Lung (tissue), 12 donors: ENCODE measurements around the gene FAM227B. TPM values are rescaled to one million over a fixed set of nuclear protein-coding genes. Genes with fewer than 3 reads are reported as not detected.

Source experiments
- ATAC-seq: fragments of 200-7000 bp; cut with Tn5 transposase; one replicate; pipeline ENCODE4 v1.9.1; 2020; ENCODE audit warnings: moderate number of reproducible peaks; ENCODE audit not compliant: insufficient read depth, low FRiP score
- DNase-seq, 3 donors: peaks; one replicate each; pipeline ENCODE4 v3.0.0-alpha.2; 2013 to 2017
- H3K27ac ChIP-seq, 2 donors: one replicate each; pipeline ENCODE4 v1.5.1; 2013; ENCODE audit warnings: mild to moderate bottlenecking in 2 of 2, moderate library complexity in 2 of 2, control low read depth in 1 of 2, inconsistent platforms in 1 of 2, low read depth in 1 of 2, low read length in 1 of 2
- H3K27me3 ChIP-seq, 3 donors: one replicate each; pipeline ENCODE4 v1.5.1; 2013; ENCODE audit warnings: low read length in 2 of 3; ENCODE audit not compliant: control insufficient read depth in 3 of 3, insufficient read depth in 3 of 3
- H3K36me3 ChIP-seq, 4 donors: one replicate each; pipeline ENCODE4 v1.5.1; 2013; ENCODE audit warnings: low read length in 4 of 4, mild to moderate bottlenecking in 1 of 4, moderate library complexity in 1 of 4; ENCODE audit not compliant: control insufficient read depth in 4 of 4, insufficient read depth in 4 of 4
- H3K4me1 ChIP-seq, 5 donors: one replicate each; pipeline ENCODE4 v1.5.1; 2013; ENCODE audit warnings: low read length in 5 of 5, mild to moderate bottlenecking in 2 of 5, moderate library complexity in 1 of 5; ENCODE audit not compliant: control insufficient read depth in 5 of 5, insufficient read depth in 5 of 5
- H3K4me3 ChIP-seq: one replicate; pipeline ENCODE4 v1.5.1; 2013; ENCODE audit warnings: mild to moderate bottlenecking, control low read depth, moderate library complexity
- H3K9ac ChIP-seq, 2 donors: one replicate each; pipeline ENCODE4 v1.5.1; 2013; ENCODE audit warnings: low read length in 2 of 2, control low read depth in 1 of 2; ENCODE audit not compliant: insufficient read depth in 1 of 2
- H3K9me3 ChIP-seq, 4 donors: one replicate each; pipeline ENCODE4 v1.5.1; 2013; ENCODE audit warnings: low read length in 3 of 4, mild to moderate bottlenecking in 1 of 4, moderate library complexity in 1 of 4; ENCODE audit not compliant: control insufficient read depth in 4 of 4, insufficient read depth in 3 of 4
- CTCF ChIP-seq: IDR thresholded peaks from 2 replicates; pipeline ENCODE4 v1.5.1; 2012; ENCODE audit warnings: mild to moderate bottlenecking; ENCODE audit errors: control extremely low read depth, extremely low read depth
- WGBS, 2 donors: extraction: QIAGEN DNeasy Blood & Tissue Kit; methylation state at CpG; one replicate each; pipeline ENCODE4 v1.1.7; 2013; 5-methylcytosine and 5-hydroxymethylcytosine counted together
- polyA plus RNA-seq, 2 donors: library from polyadenylated mRNA; stranded (reverse); fragments of 200-250 nt; gene quantifications; one replicate each; pipeline ENCODE4 v1.2.1, GENCODE V29; 2013
- total RNA-seq, 2 donors: library from RNA; depleted of rRNA in 1 of 2; stranded (reverse); fragments of >200 nt in 1 of 2; gene quantifications; one replicate each; pipeline ENCODE4 v1.2.1, GENCODE V29; 2014 to 2021
- donor health status: control.
- donor health status: control.
- donor health status: Bipolar disorder and iron deficiency.
- donor health status: healthy.
- donor health status: DM: yes; HTN: yes; CAD: no.

The FAM227B gene
- total and polyA plus RNA-seq, 4 donors: 2.2 to 14.5 (median 4.7) TPM

GRCh38 chr15:49287481-49287880 is 333.1 kb downstream of the FAM227B start:
- no peaks in the 10 kb centered on the region for H3K9me3 ChIP-seq
- DNase-seq: peak in 2 of 3 donors; percentile 83 to 86

GRCh38 chr15:49286649-49287404 is 333.8 kb downstream of the FAM227B start:
- no peak for ATAC-seq
- H3K4me1 ChIP-seq: peaks cover 0 to 39% (median 0%) of the 10 kb centered on the region in 5 donors
- no peak overlapping the region for H3K4me3 ChIP-seq
- peaks cover 3 to 25% (median 15%) of the 10 kb centered on the region in 4 donors for H3K36me3 ChIP-seq
- H3K27ac ChIP-seq: no peak overlapping the region
- no peak for TF ChIP-seq CTCF
- H3K9ac ChIP-seq: no peak overlapping the region
- 75 to 87% methylated on average over 4 of the region's 4 CpGs for WGBS, 2 donors
- H3K27me3 ChIP-seq: no peaks in the 10 kb centered on the region
- no peaks in the 10 kb centered on the region for H3K9me3 ChIP-seq
- peak in 1 of 3 donors; percentile 55 for DNase-seq

More at GRCh38 chr15:49287481-49287880, 333.1 kb downstream of the FAM227B start:
- Histone ChIP-seq H3K27ac (no peak overlapping the region), H3K9ac (no peak overlapping the region), H3K36me3 (peaks cover 5 to 21% (median 13%) of the 10 kb centered on the region in 4 donors), H3K4me1 (peaks cover 0 to 39% (median 0%) of the 10 kb centered on the region in 5 donors), H3K4me3 (no peak overlapping the region), H3K27me3 (no peaks in the 10 kb centered on the region)
- no peak for ATAC-seq
- no peak for TF ChIP-seq CTCF

- H3K27me3 ChIP-seq: no peaks in the 10 kb centered on the region
- WGBS, 2 donors: 81 to 95% methylated on average over 1 of the region's 1 CpG
- H3K27ac ChIP-seq: no peak overlapping the region
- peaks cover 1 to 25% (median 15%) of the 10 kb centered on the region in 4 donors for H3K36me3 ChIP-seq
- TF ChIP-seq CTCF: no peak
- peaks cover 0 to 15% (median 0%) of the 10 kb centered on the region in 5 donors for H3K4me1 ChIP-seq
- no peaks in the 10 kb centered on the region for H3K9me3 ChIP-seq
- DNase-seq: no peak
- ATAC-seq: no peak
- H3K4me3 ChIP-seq: no peak overlapping the region
- H3K9ac ChIP-seq: no peak overlapping the region
Measured at GRCh38 chr15:49282366-49282765, 338.3 kb downstream of the FAM227B start.
